ENCODE data around the gene KNDC1. TPM values are rescaled to one million over a fixed set of nuclear protein-coding genes. Genes with fewer than 3 reads are reported as not detected.

KNDC1 gene
- total RNA-seq, 1 experiment from 2014 or later, result 0.34 TPM

GRCh38 chr10:133154411-133154810, 5.6 kb upstream of the KNDC1 start:
- in situ Hi-C loops (cut with HindIII; ENCODE audit: low pct_unique_long_range_greater_than_20kb, low sequenced_read_pairs), result no loop called here
- no peak for DNase-seq (ENCODE audit: low read depth, low spot score)

DNA sequence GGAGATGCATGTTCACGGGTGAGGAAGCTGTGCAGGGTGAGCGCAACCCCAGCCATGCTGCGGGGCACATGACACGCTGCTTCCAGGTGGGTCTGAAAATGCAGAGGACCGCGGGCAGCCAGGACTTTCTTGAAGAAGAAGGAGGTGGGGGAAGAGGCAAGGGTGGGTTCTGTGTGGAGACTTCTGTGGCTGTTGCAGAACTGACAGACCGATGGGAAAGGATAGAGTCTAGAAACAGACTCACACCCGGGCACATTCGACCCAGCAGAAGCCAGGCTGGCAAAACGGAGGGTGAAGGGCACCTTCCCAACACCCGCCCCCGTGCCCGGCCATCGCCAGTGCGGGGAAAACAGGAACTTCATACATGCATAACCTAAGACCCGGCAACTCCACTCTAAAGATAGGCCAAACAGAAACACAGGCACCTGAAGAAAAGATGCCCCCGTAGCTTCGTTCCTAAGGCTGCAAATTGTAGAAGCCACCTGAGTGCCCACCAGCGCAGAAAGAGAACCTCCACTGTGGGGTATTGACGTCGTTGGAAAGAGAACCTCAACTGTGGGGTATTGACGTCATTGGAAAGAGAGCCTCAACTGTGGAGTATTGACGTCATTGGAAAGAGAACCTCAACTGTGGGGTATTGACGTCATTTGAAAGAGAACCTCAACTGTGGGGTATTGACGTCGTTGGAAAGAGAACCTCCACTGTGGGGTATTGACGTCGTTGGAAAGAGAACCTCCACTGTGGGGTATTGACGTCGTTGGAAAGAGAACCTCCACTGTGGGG, 4.8 kb upstream of the KNDC1 start:
- DNase-seq (ENCODE audit: low read depth, low spot score), result no peak
- in situ Hi-C loops (cut with HindIII; ENCODE audit: low pct_unique_long_range_greater_than_20kb, low sequenced_read_pairs), result no loop called here

DNA sequence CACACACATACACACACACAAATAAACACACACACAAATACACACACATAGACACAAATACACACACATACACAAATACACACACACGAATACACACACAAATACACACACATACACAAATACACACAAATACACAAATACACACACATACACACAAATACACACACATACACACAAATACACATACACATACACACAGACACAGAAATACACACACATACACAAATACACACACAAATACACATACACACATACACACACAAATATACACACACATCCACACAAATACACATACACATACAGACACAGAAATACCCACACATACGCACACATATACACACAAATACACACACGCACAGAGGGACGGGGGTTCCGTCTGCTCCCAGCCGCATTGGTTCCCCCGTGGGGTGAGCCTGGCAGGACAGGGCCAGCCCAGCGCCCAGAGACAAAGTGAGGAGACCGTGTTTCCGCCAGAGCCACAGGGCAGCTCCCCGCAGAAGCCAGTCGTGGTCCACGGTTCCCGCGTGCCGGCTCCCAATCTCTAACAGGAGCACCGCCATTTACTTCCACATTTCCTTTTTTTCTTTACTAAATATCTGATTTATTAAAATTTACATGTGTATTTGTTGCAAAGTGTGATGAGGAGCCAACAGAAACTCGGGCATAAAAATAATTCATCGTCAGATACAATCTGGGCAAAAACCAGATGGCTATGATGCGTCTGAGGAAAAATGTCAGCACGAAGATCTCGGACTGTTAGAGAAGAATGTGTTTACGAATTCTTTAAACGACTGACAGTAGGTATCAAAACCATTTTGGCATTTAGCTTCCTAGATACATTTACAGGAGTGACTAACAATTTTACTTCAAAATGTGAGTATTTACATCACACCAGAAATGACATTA, 3.1 kb upstream of the KNDC1 start:
- in situ Hi-C loops (cut with HindIII; ENCODE audit: low pct_unique_long_range_greater_than_20kb, low sequenced_read_pairs), result no loop called here
- no peak for DNase-seq (ENCODE audit: low read depth, low spot score)

GRCh38 chr10:133157662-133158436, 2.2 kb upstream of the KNDC1 start:
- no peak for DNase-seq (ENCODE audit: low read depth, low spot score)
- in situ Hi-C loops (cut with HindIII; ENCODE audit: low pct_unique_long_range_greater_than_20kb, low sequenced_read_pairs), result no loop called here

DNA sequence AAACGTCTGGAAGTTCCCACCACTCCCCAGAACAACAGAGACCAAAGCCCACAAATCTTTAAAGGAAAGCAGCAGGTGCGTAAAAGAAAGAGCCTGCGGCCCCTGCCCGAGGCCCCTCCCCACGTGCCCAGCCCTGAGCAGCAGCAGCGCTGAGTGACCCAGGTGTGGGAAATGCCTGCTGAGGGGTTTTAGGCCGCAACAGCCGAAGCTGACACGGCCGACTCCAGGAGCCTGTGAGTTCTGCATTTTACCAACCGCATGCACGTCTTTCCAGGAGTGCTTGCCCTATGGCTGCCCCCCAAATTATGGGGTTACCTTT, 1.6 kb upstream of the KNDC1 start:
- DNase-seq (ENCODE audit: low read depth, low spot score), result no peak
- in situ Hi-C loops (cut with HindIII; ENCODE audit: low pct_unique_long_range_greater_than_20kb, low sequenced_read_pairs), result no loop called here

- no peak for DNase-seq (ENCODE audit: low read depth, low spot score)
- in situ Hi-C loops (cut with HindIII; ENCODE audit: low pct_unique_long_range_greater_than_20kb, low sequenced_read_pairs), result no loop called here
These were observed 1.0 kb upstream of the KNDC1 start for GRCh38 chr10:133158756-133159610.

- in situ Hi-C loops (cut with HindIII; ENCODE audit: low pct_unique_long_range_greater_than_20kb, low sequenced_read_pairs), result no loop called here
- DNase-seq (ENCODE audit: low read depth, low spot score), result no peak
These were observed 439 bp upstream of the KNDC1 start for GRCh38 chr10:133159611-133159949.

GRCh38 chr10:133160826-133161471, 930 bp downstream of the KNDC1 start:
- in situ Hi-C loops (cut with HindIII; ENCODE audit: low pct_unique_long_range_greater_than_20kb, low sequenced_read_pairs), result no loop called here
- DNase-seq (ENCODE audit: low read depth, low spot score), result no peak

DNA sequence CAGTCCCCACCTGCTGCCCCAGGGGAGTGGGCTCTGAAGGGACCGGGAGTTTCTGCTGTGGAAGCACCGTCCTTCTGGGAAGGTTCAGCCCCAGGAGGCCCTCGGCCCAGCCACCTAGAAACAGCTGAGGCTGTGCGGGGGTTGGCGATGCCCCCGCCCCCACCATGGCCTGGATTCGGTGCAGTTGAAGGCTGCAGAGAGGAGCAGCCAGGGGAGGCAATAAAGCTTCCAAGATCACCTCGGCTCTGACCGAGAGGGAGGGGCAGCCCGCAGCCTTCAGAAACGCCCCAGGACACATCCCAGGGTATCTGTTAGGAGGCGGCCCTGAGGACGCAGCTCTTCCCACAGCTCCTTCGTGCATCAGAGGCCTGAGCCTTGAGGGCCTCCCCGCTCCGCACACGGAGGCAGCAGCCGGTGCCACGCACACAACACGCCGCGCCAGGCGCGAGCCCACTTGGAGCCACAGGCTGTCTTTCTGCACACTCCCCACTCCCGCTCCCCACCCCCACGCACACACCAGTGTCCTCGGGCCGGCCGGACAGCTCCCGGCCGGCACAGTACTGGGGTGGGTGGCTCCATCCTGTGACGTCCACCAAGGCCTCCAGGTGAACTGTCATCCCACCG, 1.6 kb downstream of the KNDC1 start:
- DNase-seq (ENCODE audit: low read depth, low spot score), result no peak
- in situ Hi-C loops (cut with HindIII; ENCODE audit: low pct_unique_long_range_greater_than_20kb, low sequenced_read_pairs), result no loop called here

DNA sequence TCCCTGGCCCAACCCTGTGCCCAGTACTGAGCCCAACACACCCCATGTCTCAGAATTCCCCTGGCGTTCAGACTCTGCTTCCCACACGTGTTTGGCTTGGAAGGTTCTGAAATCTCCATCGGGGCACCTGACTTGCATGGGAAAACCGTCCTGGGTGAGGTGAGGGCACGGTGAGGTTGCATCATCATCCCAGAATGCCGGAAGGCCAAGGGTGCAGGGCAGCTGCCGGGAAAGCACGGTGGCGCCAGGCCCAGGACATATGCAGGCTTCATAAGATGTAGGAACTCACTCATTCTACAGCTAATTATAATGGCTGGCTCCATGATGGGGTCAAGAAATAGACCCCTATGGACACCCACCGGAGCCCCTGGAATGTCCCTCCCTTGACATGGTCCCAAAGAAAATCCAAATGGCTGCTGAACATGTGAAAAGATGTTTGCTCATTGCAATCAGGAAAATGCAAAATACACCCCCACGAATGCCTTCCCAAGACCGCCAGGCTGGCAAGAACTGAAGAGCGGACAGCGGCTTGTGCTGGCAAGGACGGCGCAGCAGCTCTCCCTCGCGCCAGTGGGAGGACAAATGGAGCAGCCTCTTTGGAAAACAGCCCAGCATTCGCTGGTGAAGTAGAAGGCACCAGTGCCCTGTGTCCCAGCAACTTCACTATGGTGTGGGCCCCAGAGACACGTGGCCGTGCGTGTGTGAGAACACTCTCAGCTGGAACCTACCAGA, 2.3 kb downstream of the KNDC1 start:
- DNase-seq (ENCODE audit: low read depth, low spot score), result no peak
- in situ Hi-C loops (cut with HindIII; ENCODE audit: low pct_unique_long_range_greater_than_20kb, low sequenced_read_pairs), result no loop called here

- DNase-seq (ENCODE audit: low read depth, low spot score), result no peak
These were observed 3.2 kb downstream of the KNDC1 start for GRCh38 chr10:133162910-133163856.

DNA sequence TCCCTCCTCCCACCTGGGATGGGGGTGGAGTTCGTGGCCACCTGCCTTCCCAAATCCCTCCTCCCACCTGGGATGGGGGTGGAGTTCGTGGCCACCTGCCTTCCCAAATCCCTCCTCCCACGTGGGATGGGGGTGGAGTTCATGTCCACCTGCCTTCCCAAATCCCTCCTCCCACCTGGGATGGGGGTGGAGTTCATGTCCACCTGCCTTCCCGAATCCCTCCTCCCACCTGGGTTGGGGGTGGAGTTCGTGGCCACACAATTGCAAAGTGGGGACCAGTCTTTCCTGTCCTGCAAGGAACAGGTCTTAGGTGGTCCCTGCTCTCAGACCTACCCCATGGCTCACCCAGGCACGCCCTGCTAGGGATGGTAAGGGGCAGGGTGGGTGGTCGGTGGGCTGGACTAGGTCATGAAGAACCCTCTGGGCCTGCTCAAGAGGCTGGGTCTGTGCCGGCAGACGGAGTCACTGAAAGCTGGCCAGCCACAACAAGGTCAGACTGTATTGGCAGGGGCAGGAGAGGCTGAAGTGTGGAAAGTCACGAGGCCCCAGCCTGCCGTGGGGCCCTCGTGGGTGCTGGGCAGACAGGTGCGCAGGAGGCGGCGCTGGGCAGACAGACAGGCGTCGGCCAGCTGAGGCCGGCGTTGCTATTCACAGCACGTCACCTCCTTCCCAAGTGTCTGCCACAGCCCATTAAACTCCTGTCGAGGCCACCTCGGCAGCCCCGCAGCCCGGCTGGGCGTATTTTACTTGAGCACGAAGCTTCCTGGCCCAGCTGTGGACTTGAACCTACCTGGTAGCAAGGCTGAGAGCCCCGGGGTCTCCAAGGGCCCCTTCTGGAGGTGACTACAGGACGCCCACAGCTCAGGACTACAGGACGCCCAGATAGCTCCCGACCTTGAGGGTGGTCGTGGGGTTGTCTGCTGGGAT, 4.1 kb downstream of the KNDC1 start:
- in situ Hi-C loops (cut with HindIII; ENCODE audit: low pct_unique_long_range_greater_than_20kb, low sequenced_read_pairs), result no loop called here
- DNase-seq (ENCODE audit: low read depth, low spot score), result no peak

More at GRCh38 chr10:133162910-133163856, 3.2 kb downstream of the KNDC1 start:
- in situ Hi-C loops (cut with HindIII; ENCODE audit: low pct_unique_long_range_greater_than_20kb, low sequenced_read_pairs), result no loop called here

- DNase-seq (ENCODE audit: low read depth, low spot score), result no peak
- in situ Hi-C loops (cut with HindIII; ENCODE audit: low pct_unique_long_range_greater_than_20kb, low sequenced_read_pairs), result no loop called here
These were observed 5.0 kb downstream of the KNDC1 start for GRCh38 chr10:133164816-133165555.

Data from SK-MEL-5 (cell line).